SKM-1 (cell line): ENCODE measurements around the gene DLGAP1.
"Not testable (repeated sequence)": the region's sequence is repeated elsewhere in the genome, so short reads cannot be mapped to it uniquely, and the experiment has no call there.

ENCODE experiments used
- DNase-seq: peaks from one replicate; lab custom pipeline; 2025; ENCODE audit not compliant: unreplicated experiment; lab: John Stamatoyannopoulos, UW

Gene DLGAP1

GRCh38 chr18:4391859-4392258 is 63.2 kb downstream of the DLGAP1 start:
- no peak for DNase-seq

- DNase-seq, result no peak
These were observed 69.2 kb downstream of the DLGAP1 start for GRCh38 chr18:4385876-4386275.

GRCh38 chr18:4384932-4385331 is 70.2 kb downstream of the DLGAP1 start:
- no peak for DNase-seq

GRCh38 chr18:4374564-4374963 is 80.5 kb downstream of the DLGAP1 start:
- no peak for DNase-seq

- no peak for DNase-seq
These were observed 85.4 kb downstream of the DLGAP1 start for GRCh38 chr18:4369705-4370104.

GRCh38 chr18:4360221-4360715 is 94.8 kb downstream of the DLGAP1 start:
- DNase-seq, result no peak

GRCh38 chr18:4358618-4359017 is 96.5 kb downstream of the DLGAP1 start:
- no peak for DNase-seq

GRCh38 chr18:4357579-4357978 is 97.5 kb downstream of the DLGAP1 start:
- DNase-seq, result no peak

- no peak for DNase-seq
These were observed 98.2 kb downstream of the DLGAP1 start for GRCh38 chr18:4356929-4357328.

- DNase-seq, result no peak
These were observed 101.2 kb downstream of the DLGAP1 start for GRCh38 chr18:4353853-4354418.

GRCh38 chr18:4352746-4353551 is 102.2 kb downstream of the DLGAP1 start:
- DNase-seq, result no peak

GRCh38 chr18:4351005-4351404 is 104.1 kb downstream of the DLGAP1 start:
- no peak for DNase-seq

- no peak for DNase-seq
These were observed 119.7 kb downstream of the DLGAP1 start for GRCh38 chr18:4335386-4335785.

- DNase-seq, result no peak
These were observed 122.1 kb downstream of the DLGAP1 start for GRCh38 chr18:4333043-4333442.

GRCh38 chr18:4319738-4320677 is 135.1 kb downstream of the DLGAP1 start:
- DNase-seq, result no peak

GRCh38 chr18:4318311-4318710 is 136.8 kb downstream of the DLGAP1 start:
- DNase-seq, result no peak

GRCh38 chr18:4311945-4312344 is 143.2 kb downstream of the DLGAP1 start:
- DNase-seq, result not testable (repeated sequence)

GRCh38 chr18:4311136-4311535 is 144.0 kb downstream of the DLGAP1 start:
- no peak for DNase-seq

GRCh38 chr18:4309227-4309626 is 145.9 kb downstream of the DLGAP1 start:
- no peak for DNase-seq

- DNase-seq, result no peak
These were observed 146.5 kb downstream of the DLGAP1 start for GRCh38 chr18:4308576-4308975.

GRCh38 chr18:4299395-4299794 is 155.7 kb downstream of the DLGAP1 start:
- no peak for DNase-seq
